HG03045 (cell line): ENCODE results near the gene NSFL1C.
"Not testable (repeated sequence)": the region's sequence is repeated elsewhere in the genome, so short reads cannot be mapped to it uniquely, and the experiment has no call there.

Source experiments
- ATAC-seq: cut with Tn5 transposase; IDR thresholded peaks from one replicate; pipeline ENCODE4 v1.9.1; 2021; ENCODE audit warnings: mild to moderate bottlenecking, moderate library complexity; ENCODE audit not compliant: unreplicated experiment

Gene NSFL1C

DNA sequence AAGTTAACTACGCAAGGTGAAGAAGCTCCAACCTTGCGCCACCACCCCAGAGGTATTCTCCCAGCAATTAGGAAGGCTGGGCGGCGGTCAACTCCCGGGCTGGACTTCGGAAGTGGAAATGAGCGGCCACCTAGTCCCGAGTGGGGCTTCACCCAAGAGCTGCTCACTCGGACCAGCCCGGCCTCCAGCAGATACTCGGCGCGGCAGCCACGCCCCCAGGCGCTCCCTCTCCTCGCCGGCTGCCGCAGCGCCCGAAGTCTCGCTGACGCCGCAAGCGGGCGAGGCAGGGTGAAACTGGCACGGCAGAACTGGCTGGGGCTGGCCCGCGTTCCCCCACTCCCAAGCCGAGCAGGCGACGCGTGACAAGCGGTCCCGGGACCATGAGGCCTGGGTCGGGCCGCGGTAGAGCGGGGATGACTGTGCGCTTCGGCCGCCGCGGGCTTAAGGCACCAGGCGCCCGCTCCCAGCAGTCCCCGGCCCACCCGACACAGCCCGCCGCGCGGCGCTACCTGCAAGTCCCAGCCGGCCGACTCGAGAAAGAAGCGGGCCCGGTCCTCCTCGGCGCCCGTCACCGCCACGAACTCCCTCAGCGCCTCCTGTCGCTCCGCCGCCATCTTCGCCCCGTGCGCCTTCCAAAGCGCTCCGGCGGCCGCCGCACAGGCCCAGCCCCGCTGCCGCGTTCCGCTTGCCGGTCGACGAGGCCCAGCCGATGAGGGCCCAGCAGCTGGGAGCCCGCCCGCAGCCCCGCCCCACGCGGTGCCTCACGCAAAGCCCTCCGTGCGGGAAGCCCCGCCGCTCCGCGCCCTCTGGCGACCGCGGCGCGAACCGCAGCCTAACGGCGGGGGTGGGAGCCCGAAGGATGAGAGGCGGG is at the start of gene NSFL1C:
NSFL1C (minus strand) TSS at position 639 of the 871 bp plus-strand sequence; CDS start at position 614, 25 bp downstream.
- peak; percentile 88 for ATAC-seq

DNA sequence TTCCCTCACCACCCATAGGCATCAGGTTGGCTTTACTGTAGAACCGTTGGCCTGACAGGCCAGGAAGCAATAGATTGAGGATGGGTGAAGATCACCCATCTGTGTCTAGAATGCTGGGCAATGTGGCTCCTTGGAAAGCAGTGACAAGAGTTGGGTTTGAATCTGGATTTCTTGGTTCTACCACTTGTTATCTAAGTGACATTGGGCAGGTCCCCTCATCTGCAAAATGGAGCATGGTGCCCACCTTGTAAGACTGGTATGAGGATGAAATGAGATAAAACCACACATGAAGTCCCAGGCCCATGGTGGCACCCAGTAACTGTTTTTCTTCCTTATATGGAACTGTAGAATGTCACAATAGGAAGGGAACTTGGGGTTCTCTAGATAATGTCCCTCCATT is 47.2 kb upstream of the NSFL1C start:
- ATAC-seq = no peak

DNA sequence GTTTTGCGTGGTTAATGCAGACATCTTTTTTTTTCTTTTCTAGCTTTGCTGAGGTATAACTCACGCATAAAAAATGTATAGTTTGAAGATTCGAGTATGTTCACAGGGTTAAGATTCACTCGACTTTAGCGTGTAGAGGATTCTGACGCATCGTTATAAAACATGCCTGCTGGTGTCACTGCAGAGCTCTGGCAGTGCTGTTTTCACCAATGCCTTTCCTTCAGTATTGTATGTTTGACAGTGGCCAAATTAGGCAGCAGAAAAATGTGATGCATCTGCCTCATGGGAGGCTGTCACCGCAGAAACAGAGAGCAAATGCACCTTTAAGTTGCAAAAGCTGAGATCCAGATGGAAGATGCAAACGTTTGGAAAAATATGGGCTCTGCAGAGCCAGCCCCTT is 42.6 kb upstream of the NSFL1C start:
- no peak for ATAC-seq

DNA sequence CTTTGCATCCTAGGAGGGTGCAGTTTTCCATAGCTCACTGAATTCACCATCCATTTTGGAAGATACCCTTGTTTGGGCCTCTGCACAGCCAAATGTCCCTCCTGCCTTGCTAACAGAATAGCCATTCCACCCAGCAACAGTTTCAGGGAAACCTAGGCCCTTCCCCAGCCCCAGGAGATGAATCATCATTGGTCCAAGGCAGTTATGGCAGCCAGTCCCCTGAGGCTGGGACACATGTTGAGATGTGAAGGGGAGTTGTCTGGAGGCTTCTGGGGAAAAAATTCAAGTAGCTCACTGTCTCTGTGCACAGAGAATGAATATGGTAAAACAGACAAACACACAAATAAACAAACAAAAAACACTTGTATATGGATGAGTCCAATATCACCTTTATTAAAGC is 41.9 kb upstream of the NSFL1C start:
- no peak for ATAC-seq

DNA sequence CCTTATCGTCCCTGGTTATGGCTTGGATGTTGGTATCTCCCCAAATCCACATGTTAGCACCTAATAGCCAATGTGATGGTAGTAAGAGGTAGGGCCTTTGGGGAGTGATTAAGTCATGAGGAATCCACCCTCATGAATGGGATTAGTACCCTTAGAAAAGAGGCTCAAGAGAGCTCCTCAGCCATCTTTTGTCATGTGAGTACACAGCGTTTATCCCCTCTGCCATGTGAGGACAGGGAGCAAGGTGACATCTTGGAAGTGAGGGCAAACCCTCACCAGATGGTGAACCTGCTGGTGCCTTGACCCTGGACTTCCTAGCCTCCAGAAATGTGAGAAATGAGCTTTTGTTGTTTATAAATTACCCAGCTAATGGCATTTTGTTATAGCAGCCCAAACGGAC is 40.6 kb upstream of the NSFL1C start:
- ATAC-seq = no peak

DNA sequence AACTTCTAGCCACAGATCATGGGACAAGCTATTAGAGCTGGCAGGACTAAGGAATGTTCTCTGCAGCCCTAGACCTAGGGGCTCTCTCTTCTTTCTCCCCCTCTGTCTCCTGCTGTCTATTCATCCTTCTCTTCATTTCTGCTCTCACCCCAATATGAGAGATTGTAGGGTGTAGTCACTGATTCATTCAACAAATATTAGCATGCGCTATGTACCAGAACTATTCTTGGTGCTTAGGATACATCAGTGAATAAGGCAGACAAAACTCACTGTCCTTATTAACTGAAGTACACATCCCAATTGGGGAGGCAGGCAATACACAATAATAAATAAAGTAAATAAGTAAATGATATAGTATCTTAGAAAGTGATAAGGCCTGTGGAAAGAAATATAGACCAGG is 39.2 kb upstream of the NSFL1C start:
- no peak for ATAC-seq

DNA sequence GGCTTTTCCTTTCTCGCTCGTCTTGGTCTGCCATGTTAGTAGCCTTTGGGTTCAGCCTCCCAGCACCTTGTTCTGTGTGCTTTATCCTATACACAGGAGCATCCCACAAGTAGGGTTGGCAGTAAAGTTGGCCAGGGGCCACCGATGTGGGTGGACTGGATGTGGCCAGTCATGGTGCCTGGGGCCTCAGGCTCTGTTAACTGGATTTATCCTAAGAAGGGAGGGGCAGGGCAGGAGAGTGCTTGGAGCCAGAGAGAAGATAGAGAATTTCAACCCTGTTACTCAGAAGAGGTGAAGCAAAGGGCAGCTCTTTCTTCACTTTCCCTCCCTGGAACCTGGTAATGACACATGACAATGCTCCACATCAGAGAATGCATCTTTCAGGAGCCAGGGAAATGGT is 38.7 kb upstream of the NSFL1C start:
- ATAC-seq = no peak

DNA sequence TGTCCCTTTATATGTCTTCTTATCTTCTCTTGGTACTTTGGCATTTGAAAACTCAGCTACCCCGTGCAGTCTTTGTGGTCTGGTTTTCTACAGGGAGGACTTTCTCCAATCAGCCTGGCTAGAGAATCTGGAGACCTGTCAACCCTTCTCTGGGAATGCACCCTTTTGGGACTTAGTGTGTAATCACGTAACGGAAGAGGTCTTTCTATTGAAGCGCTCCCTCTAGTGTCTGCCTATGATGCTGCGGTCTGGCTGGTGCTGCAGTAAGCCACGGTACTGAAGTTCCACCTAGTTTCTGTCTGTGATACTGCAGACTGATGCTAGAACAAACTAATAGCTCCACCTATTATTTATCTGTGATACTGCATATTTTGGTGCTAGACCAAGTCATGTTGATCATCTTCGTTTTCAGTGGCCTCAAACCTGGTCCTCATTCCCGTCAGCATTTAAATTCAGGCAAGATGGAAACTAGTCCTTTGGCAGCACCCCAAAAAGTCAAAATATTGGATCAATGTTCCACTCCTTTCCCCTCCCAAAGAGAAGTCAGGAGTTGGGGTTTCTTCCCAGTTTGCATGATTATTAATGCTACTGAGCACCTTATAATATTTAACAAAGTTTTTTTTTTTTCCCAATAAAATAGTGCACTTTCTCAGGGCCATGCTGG is 37.0 kb upstream of the NSFL1C start:
- peak; percentile 84 for ATAC-seq

DNA sequence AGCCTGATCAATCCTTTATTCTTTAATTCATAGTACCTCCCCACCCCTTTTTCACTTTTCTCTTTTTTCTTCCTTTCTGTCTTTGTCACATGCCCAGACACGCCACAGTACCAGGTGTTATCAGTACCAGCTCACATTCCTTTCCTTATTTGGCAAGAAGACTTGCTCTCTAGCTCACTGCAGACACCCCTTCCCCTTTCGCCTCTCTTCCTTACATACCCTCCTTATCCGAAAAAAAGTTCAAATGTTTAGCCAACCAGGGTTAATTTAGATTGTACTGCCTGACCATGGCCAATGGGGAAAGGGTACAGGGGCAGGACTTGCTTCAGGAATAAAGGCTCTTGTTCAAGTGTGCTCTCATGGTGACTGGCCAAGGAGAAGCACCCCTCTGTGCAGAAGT is 33.8 kb upstream of the NSFL1C start:
- no peak for ATAC-seq

DNA sequence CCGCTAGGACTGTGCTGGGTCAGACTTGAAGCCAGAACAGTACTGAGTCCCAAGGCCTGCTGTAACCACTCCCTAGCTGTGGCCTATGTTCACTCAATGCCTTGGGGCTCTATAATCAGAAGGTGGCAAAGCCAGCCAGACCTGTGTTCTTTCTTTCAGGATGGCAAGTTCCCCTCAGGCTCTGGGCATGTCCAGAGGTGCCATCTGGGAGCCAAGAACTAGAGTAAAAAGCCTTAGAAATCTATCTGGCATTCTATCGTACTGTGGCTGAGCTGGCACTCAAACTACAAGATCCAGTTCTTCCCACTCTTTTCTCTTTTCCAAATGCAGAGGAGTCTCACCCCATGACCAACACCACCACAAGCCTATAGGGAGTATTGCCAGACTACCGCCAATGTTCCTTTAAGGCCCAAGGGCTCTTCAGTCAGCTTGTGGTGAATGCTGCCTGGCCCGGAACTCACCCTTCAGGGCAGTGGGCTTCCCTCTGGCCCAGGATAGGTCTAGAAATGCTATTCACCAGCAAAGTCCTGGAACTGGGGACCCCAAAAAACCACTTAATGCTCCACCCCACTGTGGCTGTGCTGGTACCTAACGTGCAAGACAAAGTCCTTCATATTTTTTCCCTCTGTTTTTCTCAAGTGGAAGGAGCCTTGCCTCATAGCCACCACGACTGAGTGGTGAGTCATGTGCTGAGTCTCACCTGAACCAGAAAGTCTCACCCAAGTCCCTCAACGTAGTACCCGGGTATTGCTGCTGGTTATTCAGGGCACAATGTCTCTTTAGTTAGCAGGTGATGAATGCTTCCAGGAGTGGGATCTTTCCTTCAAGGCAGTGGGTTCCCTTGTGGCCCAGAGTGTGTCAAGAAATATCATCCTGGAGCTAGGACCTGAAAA is 33.1 kb upstream of the NSFL1C start:
- ATAC-seq = no peak

DNA sequence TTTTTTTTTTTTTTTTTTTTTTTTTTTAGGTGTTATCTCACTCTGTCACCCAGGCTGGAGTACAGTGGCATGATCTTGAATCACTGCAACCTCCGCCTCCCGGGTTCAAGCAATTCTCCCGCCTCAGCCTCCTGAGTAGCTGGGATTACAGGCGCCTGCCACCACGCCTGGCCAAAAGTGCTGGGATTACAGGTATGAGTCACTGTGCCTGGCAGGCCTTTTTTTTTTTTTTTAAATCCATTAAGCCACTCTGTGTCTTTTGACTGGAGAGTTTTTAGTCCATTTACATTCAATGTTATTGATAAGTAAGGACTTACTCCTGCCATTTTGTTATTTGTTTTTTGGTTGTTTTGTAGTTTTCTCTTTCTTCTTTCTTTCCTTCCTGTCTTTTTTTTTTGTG is 30.7 kb upstream of the NSFL1C start:
- not testable (repeated sequence) for ATAC-seq

DNA sequence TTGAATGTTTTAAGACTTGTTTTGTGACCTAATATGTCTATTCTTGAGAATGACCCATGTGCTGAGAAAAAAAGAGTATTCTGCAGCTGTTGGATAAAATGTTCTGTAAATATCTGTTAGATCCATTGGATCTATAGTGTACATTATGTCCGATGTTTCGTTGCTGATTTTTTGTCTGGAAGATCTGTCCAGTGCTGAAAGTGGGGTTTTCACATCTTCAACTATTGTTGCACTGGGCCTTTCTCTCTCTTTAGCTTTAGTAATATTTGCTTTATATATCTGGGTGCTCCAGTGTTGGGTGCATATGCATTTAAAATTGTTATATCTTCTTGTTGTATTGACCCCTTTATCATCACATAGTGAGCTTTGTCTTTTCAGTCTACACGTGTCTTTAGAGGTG is 30.3 kb upstream of the NSFL1C start:
- ATAC-seq = no peak

DNA sequence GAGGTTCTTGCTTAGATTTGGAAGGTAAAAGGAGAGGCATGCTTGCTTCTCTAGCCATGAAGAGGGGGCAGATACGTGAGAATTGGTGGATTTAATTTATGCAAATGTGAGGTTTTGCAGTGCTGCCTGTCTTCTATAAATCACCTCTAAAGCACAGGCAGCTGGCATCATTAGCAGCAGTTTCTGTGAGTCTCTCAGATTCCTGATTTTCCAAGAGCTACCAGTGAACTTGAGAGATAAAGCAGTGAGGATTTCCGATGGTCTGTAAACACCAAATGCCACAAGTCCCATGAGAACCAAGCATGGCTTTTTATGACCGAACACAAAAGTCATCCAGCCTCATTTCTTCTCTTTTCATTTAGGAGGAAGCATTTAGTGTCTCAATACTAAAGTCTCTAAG is 27.8 kb upstream of the NSFL1C start:
- no peak for ATAC-seq

DNA sequence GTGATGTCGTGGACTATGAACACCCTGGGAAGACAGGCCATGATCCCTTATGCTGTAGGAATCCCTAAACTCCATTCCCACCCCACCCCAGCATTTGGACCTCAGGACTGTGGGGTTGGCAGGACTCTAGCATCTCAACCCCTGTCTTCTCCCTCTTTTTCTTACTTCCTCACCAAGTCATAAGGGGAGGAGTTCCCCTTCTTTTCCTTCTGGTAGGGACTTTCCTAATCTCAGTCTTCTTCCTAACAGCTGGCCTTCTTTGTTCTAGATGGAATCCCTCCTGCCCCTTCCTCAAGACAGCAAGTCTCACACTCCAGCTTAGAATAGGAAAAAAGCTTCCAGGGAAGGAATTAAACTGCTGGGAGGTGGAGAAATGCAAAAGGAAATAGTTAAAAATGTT is 26.9 kb upstream of the NSFL1C start:
- ATAC-seq = no peak

DNA sequence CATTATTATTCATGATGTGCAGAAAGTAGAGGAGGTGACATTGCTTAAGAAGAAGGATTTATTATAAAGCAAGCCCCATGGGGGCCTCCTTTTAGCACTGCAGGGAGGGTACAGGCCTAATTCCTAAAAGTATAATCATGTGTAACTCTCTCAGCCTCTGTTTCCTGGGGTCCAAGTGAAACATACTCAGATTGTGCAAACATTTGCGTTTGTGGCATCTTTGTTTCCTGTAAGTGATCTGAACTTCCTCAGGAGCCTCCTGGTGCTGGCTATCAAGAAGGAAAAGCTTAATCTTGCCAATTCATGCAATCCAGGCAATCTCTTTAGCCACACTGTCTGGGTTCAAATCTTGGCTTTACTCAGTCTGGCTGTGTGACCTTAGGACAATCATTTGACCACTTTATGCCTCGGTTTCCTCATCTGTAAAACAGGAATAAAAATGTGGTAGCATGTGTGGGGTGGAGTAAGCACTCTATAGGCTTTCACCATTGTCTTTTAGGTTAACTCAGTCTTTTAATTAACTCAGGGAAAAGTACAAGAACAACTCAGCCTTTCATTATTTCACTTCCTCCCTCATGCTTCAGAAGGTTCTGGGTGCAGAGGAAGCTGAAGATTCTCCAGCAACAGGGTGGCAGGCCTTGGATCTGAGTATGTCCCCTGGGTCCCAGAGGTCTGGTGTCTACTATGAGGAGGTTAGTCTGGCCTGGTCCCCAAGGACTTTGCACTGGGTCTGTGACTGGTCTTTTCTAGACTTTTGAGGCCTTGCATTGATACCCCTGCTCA is 25.4 kb upstream of the NSFL1C start:
- ATAC-seq = no peak

DNA sequence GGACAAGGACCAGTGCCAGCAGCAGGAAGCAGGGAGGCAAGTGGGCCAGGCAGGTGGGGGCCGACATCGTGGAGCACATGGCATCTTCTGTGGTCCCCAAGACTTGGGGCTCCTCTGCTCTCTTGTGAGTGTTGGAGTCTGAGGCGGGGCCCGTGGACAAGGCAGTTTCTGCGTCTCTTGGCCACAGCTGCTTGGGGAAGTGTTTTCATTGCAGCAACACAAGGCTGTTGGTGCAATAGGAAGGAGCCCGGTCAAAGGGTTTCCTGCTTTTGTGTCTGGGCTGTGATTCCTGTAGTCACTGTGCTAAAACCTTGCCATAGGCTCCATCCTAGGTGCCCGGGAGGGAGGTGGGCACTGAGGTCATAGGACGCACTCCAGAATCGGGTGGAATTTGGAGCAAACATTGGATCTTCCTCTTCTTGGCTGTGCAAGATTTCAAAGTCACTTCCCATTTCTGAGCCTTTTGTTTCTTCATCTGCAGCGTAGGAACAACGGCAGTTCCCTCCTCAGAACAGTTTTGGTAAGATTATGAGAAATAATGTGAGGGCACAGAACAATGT is 24.7 kb upstream of the NSFL1C start, which contains the start of gene SIRPB2:
SIRPB2 (minus strand) TSS at position 140 of the 560 bp plus-strand sequence; CDS start at position 79, 61 bp downstream.
- no peak for ATAC-seq

DNA sequence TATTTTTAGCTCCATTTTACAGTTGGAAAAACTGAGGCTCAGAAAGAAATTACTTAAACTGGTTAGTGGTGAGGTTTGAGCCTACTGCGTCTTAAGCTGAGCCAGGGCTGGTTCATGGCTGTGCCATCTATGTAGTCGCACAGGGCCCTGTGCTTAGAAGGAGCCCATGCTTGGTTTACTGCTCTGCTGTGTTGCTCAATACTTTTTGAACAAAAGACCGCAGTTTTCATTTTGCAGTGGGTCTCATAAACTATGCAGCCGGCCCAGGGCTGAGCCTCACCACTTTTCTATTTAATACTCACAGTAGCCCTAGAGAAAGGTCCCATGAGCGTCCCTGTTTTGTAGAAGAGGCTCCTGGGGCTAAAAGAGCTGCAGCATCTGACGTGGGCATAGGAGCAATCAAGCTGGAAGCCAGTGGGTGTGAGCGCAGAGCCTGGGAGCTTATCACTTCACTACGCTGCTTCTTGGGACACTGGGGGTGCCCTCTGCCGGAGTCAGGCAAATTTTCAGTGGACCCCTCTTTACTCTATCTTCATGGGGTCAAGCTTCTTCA is 24.1 kb upstream of the NSFL1C start:
- no peak for ATAC-seq

DNA sequence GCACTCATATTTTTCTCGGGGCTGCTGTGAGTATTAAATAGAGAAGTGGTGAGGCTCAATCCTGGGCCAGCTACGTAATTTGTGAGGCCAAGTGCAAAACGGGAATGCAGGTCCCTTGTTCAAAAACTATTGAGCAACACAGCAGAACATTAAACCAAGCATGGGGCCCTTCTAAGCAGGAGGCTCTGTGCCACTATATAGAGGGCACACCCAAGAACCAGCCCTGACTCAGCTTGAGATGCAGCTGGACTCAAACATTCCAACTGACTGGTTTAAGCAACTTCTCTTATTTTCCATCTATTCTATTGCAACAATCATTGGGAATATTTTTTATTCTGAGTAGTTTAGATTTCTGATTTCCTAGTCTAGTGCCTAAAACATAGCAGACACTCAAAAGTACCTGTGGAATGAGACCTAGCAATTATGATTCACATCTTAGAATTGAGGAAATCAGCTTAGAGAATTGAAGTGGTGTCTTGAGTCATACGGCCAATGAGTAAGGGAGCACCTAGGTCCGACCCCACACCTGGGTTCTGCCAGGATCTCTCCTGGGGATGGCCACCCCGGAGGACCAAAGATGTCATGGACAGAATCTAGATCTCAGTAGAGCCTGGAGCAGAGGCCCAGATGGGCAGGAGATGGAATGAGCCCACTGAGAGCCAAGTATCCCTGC is 23.3 kb upstream of the NSFL1C start:
- no peak for ATAC-seq

DNA sequence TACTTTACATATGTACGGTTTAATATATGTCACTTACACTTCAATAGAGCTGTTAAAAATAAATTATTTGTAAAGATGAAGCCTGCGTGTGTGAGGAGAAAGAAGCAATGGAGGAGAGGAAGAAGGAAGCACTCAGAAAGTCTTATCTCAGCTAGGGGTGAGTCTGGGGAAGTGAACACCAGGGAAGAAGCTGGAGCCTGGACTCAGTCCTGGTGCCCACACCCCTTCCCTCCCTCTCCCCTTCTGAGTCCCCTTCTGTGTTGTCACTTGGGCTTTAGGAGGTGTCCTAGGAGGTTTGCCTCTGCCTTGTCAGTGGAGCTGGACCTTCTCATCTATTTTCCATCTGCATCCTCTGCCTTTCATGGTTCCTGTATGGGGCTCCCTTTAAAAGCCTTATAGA is 22.7 kb upstream of the NSFL1C start:
- no peak for ATAC-seq
